Liver (tissue), 9 donors: ENCODE data around the gene RNF181. TPM values are rescaled to one million over a fixed set of nuclear protein-coding genes. Genes with fewer than 3 reads are reported as not detected.

Source experiments
- DNase-seq: peaks from one replicate; pipeline ENCODE4 v3.0.0-alpha.2; 2017; ENCODE audit warnings: low spot score
- H3K27ac ChIP-seq, 2 donors: one replicate each; pipeline ENCODE4 v1.7.0; 2013; ENCODE audit warnings: inconsistent platforms in 2 of 2, low read length in 2 of 2, control low read depth in 1 of 2, low read depth in 1 of 2, mild to moderate bottlenecking in 1 of 2
- H3K27me3 ChIP-seq, 4 donors: one replicate each; pipeline versions ENCODE4 v1.6.1 to v1.7.0; 2013; ENCODE audit warnings: low read length in 3 of 4, inconsistent platforms in 1 of 4, mild to moderate bottlenecking in 1 of 4, moderate library complexity in 1 of 4; ENCODE audit not compliant: control insufficient read depth in 4 of 4, insufficient read depth in 4 of 4
- H3K36me3 ChIP-seq, 4 donors: one replicate each; pipeline versions ENCODE4 v1.6.1 to v1.7.0; 2013; ENCODE audit warnings: low read length in 3 of 4, mild to moderate bottlenecking in 3 of 4, low read depth in 1 of 4, moderate library complexity in 1 of 4; ENCODE audit not compliant: control insufficient read depth in 4 of 4, insufficient read depth in 3 of 4
- H3K4me1 ChIP-seq, 4 donors: one replicate each; pipeline versions ENCODE4 v1.6.1 to v1.7.0; 2013; ENCODE audit warnings: low read length in 3 of 4, mild to moderate bottlenecking in 3 of 4, moderate library complexity in 1 of 4; ENCODE audit not compliant: control insufficient read depth in 4 of 4, insufficient read depth in 4 of 4
- H3K4me3 ChIP-seq, 3 donors: one replicate each; pipeline versions ENCODE4 v1.6.1 to v1.7.0; 2013; ENCODE audit warnings: low read length in 3 of 3, control low read depth in 1 of 3, low read depth in 1 of 3, mild to moderate bottlenecking in 1 of 3
- H3K9ac ChIP-seq, 2 donors: one replicate each; pipeline ENCODE4 v1.7.0; 2013; ENCODE audit warnings: low read length in 2 of 2, mild to moderate bottlenecking in 2 of 2, moderate library complexity in 2 of 2, control low read depth in 1 of 2, low read depth in 1 of 2
- H3K9me3 ChIP-seq, 4 donors: one replicate each; pipeline versions ENCODE4 v1.6.1 to v1.7.0; 2013; ENCODE audit warnings: low read length in 3 of 4; ENCODE audit not compliant: control insufficient read depth in 4 of 4
- CTCF ChIP-seq: fragments of 150-350 bp; IDR thresholded peaks from 2 replicates; pipeline ENCODE4 v1.5.1; 2017; ENCODE audit warnings: improper control_type of control experiment, low read depth, low read length; ENCODE audit not compliant: missing input control
- EGR1 ChIP-seq, 2 donors: IDR thresholded peaks; 2 replicates each; pipeline ENCODE4 v1.6.1; 2016 to 2018; ENCODE audit warnings: antibody characterized with exemption in 2 of 2, low read depth in 2 of 2
- FOXA1 ChIP-seq: IDR thresholded peaks from 2 replicates; pipeline ENCODE4 v1.6.1; 2016; ENCODE audit warnings: antibody characterized with exemption
- FOXA2 ChIP-seq: IDR thresholded peaks from 2 replicates; pipeline ENCODE4 v1.6.1; 2016; ENCODE audit warnings: antibody characterized with exemption
- GABPA ChIP-seq, 2 donors: IDR thresholded peaks in 1 of 2; conservative IDR thresholded peaks in 1 of 2; 2 replicates each; pipeline ENCODE4 v1.6.1; 2016; ENCODE audit warnings: antibody characterized with exemption in 2 of 2, mild to moderate bottlenecking in 1 of 2, moderate library complexity in 1 of 2
- HNF4A ChIP-seq, 2 donors: conservative IDR thresholded peaks; 2 replicates each; pipeline ENCODE4 v1.6.1; 2016; ENCODE audit warnings: antibody characterized with exemption in 2 of 2, mild to moderate bottlenecking in 2 of 2
- JUND ChIP-seq, 2 donors: IDR thresholded peaks; 2 replicates each; pipeline ENCODE4 v1.6.1; 2016; ENCODE audit warnings: antibody characterized with exemption in 2 of 2
- MAX ChIP-seq: IDR thresholded peaks from 2 replicates; pipeline ENCODE4 v1.6.1; 2016; ENCODE audit warnings: antibody characterized with exemption
- RAD21 ChIP-seq, 2 donors: IDR thresholded peaks; 2 replicates each; pipeline ENCODE4 v1.6.1; 2016; ENCODE audit warnings: antibody characterized with exemption in 2 of 2, mild to moderate bottlenecking in 2 of 2
- REST ChIP-seq: IDR thresholded peaks from 2 replicates; pipeline ENCODE4 v1.6.1; 2016; ENCODE audit warnings: antibody characterized with exemption, mild to moderate bottlenecking
- RXRA ChIP-seq, 2 donors: IDR thresholded peaks; 2 replicates each; pipeline ENCODE4 v1.6.1; 2017 to 2018; ENCODE audit warnings: antibody characterized with exemption in 2 of 2, mild to moderate bottlenecking in 1 of 2
- SP1 ChIP-seq: IDR thresholded peaks from 2 replicates; pipeline ENCODE4 v1.6.1; 2018; ENCODE audit warnings: antibody characterized with exemption, mild to moderate bottlenecking
- TAF1 ChIP-seq: conservative IDR thresholded peaks from 2 replicates; pipeline ENCODE4 v1.6.1; 2016; ENCODE audit warnings: antibody characterized with exemption, mild to moderate bottlenecking
- ZBTB33 ChIP-seq: IDR thresholded peaks from 2 replicates; pipeline ENCODE4 v1.6.1; 2016; ENCODE audit warnings: antibody characterized with exemption
- WGBS: extraction: QIAGEN DNeasy Blood & Tissue Kit; methylation state at CpG from one replicate; pipeline ENCODE4 v1.1.7; 2013; 5-methylcytosine and 5-hydroxymethylcytosine counted together
- polyA plus RNA-seq, 2 donors: library from polyadenylated mRNA; stranded (reverse) in 1 of 2; unstranded in 1 of 2; fragments of 200-250 nt in 1 of 2; fragments of >200 nt in 1 of 2; fragmentation: Nextera tagmentation in 1 of 2; extraction: Ambion mirVana in 1 of 2; gene quantifications; one replicate each; pipeline versions ENCODE4 v1.2.1 to v1.2.3, GENCODE V29; 2013 to 2015
- total RNA-seq, 2 donors: library from RNA; depleted of rRNA; stranded (reverse); fragments of >200 nt; gene quantifications; one replicate each; pipeline ENCODE4 v1.2.3, GENCODE V29; 2014
- donor health status: healthy.
- donor health status: healthy.
- donor health status: healthy.
- donor health status: healthy.
- donor health status: healthy.

Gene RNF181
- total and polyA plus RNA-seq, 4 donors: 101 to 195 (median 114) TPM

- peak overlapping the region; percentile 80 to 84 for H3K27ac ChIP-seq
- 2% methylated on average over 10 of the region's 10 CpGs for WGBS
- H3K4me3 ChIP-seq: peak overlapping the region; percentile 77 to 91 (median 87)
- no peak for TF ChIP-seq GABPA (IDR thresholded peaks at IDR 0.05 in 1 of 2, conservative IDR thresholded peaks at IDR 0.05 in 1 of 2)
- no peak for TF ChIP-seq RXRA (IDR thresholded peaks at IDR 0.05)
- TF ChIP-seq RAD21 (IDR thresholded peaks at IDR 0.05): no peak
- TF ChIP-seq TAF1: no peak
- TF ChIP-seq MAX: no peak
- no peak for TF ChIP-seq ZBTB33
- TF ChIP-seq FOXA1: no peak
- no peak for TF ChIP-seq EGR1 (IDR thresholded peaks at IDR 0.05; ENCODE audit: low read depth in 2 of 2)
- H3K36me3 ChIP-seq: peaks cover 3 to 16% (median 6%) of the 10 kb centered on the region in 4 donors
- no peak for DNase-seq
- peaks cover 14 to 52% (median 39%) of the 10 kb centered on the region in 4 donors for H3K4me1 ChIP-seq
- H3K27me3 ChIP-seq: no peaks in the 10 kb centered on the region
- no peaks in the 10 kb centered on the region for H3K9me3 ChIP-seq
- H3K9ac ChIP-seq: peak overlapping the region; percentile 40 to 94
These were observed 435 bp downstream of the RNF181 start for GRCh38 chr2:85596026-85596333.

GRCh38 chr2:85596486-85597143, 1.1 kb downstream of the RNF181 start:
- 74% methylated on average over 3 of the region's 3 CpGs for WGBS
- no peak for TF ChIP-seq FOXA1
- peak overlapping the region; percentile 77 to 91 (median 87) for H3K4me3 ChIP-seq
- H3K4me1 ChIP-seq: peaks cover 15 to 54% (median 44%) of the 10 kb centered on the region in 4 donors
- H3K9me3 ChIP-seq: no peaks in the 10 kb centered on the region
- H3K9ac ChIP-seq: peak overlapping the region; percentile 40 to 94
- DNase-seq: no peak
- H3K27ac ChIP-seq: peak overlapping the region in 1 of 2 donors; percentile 84
- peaks cover 3 to 16% (median 6%) of the 10 kb centered on the region in 4 donors for H3K36me3 ChIP-seq
- H3K27me3 ChIP-seq: no peaks in the 10 kb centered on the region

- DNase-seq: no peak
- no peaks in the 10 kb centered on the region for H3K9me3 ChIP-seq
- TF ChIP-seq TAF1: no peak
- no peak for TF ChIP-seq SP1
- no peak for TF ChIP-seq FOXA1
- TF ChIP-seq FOXA2: no peak
- no peak for TF ChIP-seq MAX
- TF ChIP-seq CTCF: no peak
- TF ChIP-seq JUND (IDR thresholded peaks at IDR 0.05): no peak
- TF ChIP-seq REST: no peak
- no peak for TF ChIP-seq EGR1 (IDR thresholded peaks at IDR 0.05; ENCODE audit: low read depth in 2 of 2)
- no peak for TF ChIP-seq HNF4A (conservative IDR thresholded peaks at IDR 0.05)
- no peak for TF ChIP-seq RAD21 (IDR thresholded peaks at IDR 0.05)
- H3K9ac ChIP-seq: no peak overlapping the region
- no peak overlapping the region for H3K27ac ChIP-seq
- peaks cover 16 to 60% (median 45%) of the 10 kb centered on the region in 4 donors for H3K4me1 ChIP-seq
- H3K36me3 ChIP-seq: peaks cover 3 to 16% (median 6%) of the 10 kb centered on the region in 4 donors
- no peak overlapping the region for H3K4me3 ChIP-seq
- WGBS: 92% methylated on average over 5 of the region's 5 CpGs
- H3K27me3 ChIP-seq: no peaks in the 10 kb centered on the region
These were observed 1.7 kb downstream of the RNF181 start for GRCh38 chr2:85597241-85597640.
